ENCODE measurements around the gene CSPG4. TPM values are rescaled to one million over a fixed set of nuclear protein-coding genes. Genes with fewer than 3 reads are reported as not detected.

The CSPG4 gene
- total and polyA plus RNA-seq, 9 of the 15 experiments (the other 6 are each of a cell fraction or from before 2014, with no cell fraction given) = under 0.01 to 0.07 (median 0.04) TPM; not detected in 5

DNA sequence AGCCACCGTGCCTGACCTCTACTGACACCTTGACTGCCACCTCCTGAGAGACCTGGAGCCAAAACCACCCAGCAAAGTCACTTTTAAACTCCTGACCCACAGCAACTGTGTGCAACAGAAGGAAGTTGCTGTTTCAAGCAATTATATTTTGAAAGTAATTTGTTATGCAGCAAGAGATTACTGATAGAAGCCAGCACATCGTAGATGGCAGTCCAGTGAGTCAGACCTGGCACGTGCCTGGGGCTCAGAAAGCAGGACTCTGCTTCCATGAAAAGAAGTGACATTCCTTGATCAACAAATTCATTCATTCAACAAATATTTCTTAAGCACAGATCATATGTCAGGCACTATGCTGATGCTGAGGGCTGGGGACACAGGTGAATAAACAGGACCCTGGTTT is 5.7 kb upstream of the CSPG4 start:
- intact Hi-C loops (cut with micrococcal nuclease) = loop anchor here (1.0 kb wide), 1 partner anchor 24 kb away; no protein-coding TSS in a partner anchor
- ChIA-PET CTCF (ENCODE audit: low intra/inter-chr PET ratio) (no interaction called here), POLR2A (no interaction called here)
- no TSS peak for BruUV-seq (replicated peaks)
- no peak overlapping the region for H3K4me2 ChIP-seq (ENCODE audit: insufficient read depth, low read length)
- peak overlapping the region; percentile 73; the same call in 1 of the 2 replicates for H2AFZ ChIP-seq (ENCODE audit: low read depth, low read length)
- no peaks in the 10 kb centered on the region for H3K36me3 ChIP-seq (ENCODE audit: control insufficient read depth, insufficient read depth, low read length)
- H3K9me1 ChIP-seq (ENCODE audit: control insufficient read depth, insufficient read depth, low read length) = no peaks in the 10 kb centered on the region
- WGBS (ENCODE audit: insufficient coverage, low coverage, missing lambda C conversion rate) = 2% methylated on average over 3 of the region's 3 CpGs
- H3K9me3 ChIP-seq (replicated peaks; ENCODE audit: control insufficient read depth, insufficient read depth, low read depth, low read length) = no peaks in the 10 kb centered on the region
- DNase-seq (ENCODE audit: extremely low read depth in 1 of 4, low spot score in 3 of 4) = no peak
- no peak overlapping the region for H3K9ac ChIP-seq (ENCODE audit: insufficient read depth in 1 of 2, low read depth in 2 of 2, low read length in 2 of 2)
- H3K79me2 ChIP-seq (ENCODE audit: control insufficient read depth, insufficient read depth, low read length) = no peaks in the 10 kb centered on the region
- no peak for ATAC-seq
- H3K27me3 ChIP-seq (ENCODE audit: control insufficient read depth in 2 of 2, insufficient read depth in 2 of 2, low read length in 2 of 2) = 0 out of 5 replicates have a peak, but pooled peaks cover 0 to 6% of the 10 kb centered on the region in 2 experiments
- H3K27ac ChIP-seq (ENCODE audit: extremely low read depth, low read depth, low read length) = no peak overlapping the region
- H4K20me1 ChIP-seq (replicated peaks; ENCODE audit: control insufficient read depth, insufficient read depth, low read length) = no peaks in the 10 kb centered on the region
- H3K4me1 ChIP-seq (replicated peaks in 1 of 2; ENCODE audit: control insufficient read depth in 2 of 2, insufficient read depth in 2 of 2, low read length in 2 of 2) = peaks cover 12 to 22% of the 10 kb centered on the region in 2 experiments; a peak in 4 of 5 replicates
- in situ Hi-C loops (cut with MboI) = no loop called here
- FAIRE-seq = no peak
- H3K4me3 ChIP-seq = no peak overlapping the region
- TF ChIP-seq, protein P1, sequence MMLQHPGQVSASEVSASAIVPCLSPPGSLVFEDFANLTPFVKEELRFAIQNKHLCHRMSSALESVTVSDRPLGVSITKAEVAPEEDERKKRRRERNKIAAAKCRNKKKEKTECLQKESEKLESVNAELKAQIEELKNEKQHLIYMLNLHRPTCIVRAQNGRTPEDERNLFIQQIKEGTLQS (IDR thresholded peaks at IDR 0.05) = peak; percentile 42; the same call in 1 of the 2 replicates
- TF ChIP-seq, protein P1 (CRISPR knock-in tag; conservative IDR thresholded peaks at IDR 0.05) = no peak
- TF ChIP-seq TCF3 (CRISPR knock-in tag; IDR thresholded peaks at IDR 0.05) (no peak), MED1 (CRISPR knock-in tag; IDR thresholded peaks at IDR 0.05; ENCODE audit: borderline replicate concordance) (no peak), ZNF23 (CRISPR knock-in tag; IDR thresholded peaks at IDR 0.05) (no peak), SMARCA4 (IDR thresholded peaks at IDR 0.05) (no peak), L3MBTL2 (IDR thresholded peaks at IDR 0.05) (peak; percentile 53), NBN (IDR thresholded peaks at IDR 0.05; ENCODE audit: low read depth) (no peak), FOSL1 (tag; conservative IDR thresholded peaks at IDR 0.05) (peak; percentile 91), DNMT1 (IDR thresholded peaks at IDR 0.05) (no peak), JUNB (CRISPR knock-in tag; conservative IDR thresholded peaks at IDR 0.05) (no peak), JUND (IDR thresholded peaks at IDR 0.05; ENCODE audit: borderline replicate concordance, low read depth, low read length) (0 out of 2 replicates have a peak, but pooled peaks have one; percentile 36), JUND (tag; IDR thresholded peaks at IDR 0.05; ENCODE audit: borderline replicate concordance, low read depth, low read length) (no peak), SRF (CRISPR knock-in tag; IDR thresholded peaks at IDR 0.05) (no peak), ESRRA (IDR thresholded peaks at IDR 0.05; ENCODE audit: borderline replicate concordance, low read depth) (no peak), ELF4 (CRISPR knock-in tag; IDR thresholded peaks at IDR 0.05) (no peak), POLR3A (IDR thresholded peaks at IDR 0.05; ENCODE audit: borderline replicate concordance, extremely low read depth, insufficient read depth, insufficient read length) (no peak), USF1 (CRISPR knock-in tag; IDR thresholded peaks at IDR 0.05) (peak; percentile 46; the same call in 1 of the 2 replicates), PTRF (tag; IDR thresholded peaks at IDR 0.05) (no peak), HNRNPH1 (optimal IDR thresholded peaks at IDR 0.05; ENCODE audit: low read depth, low read length) (no peak), MBD1 (CRISPR knock-in tag; IDR thresholded peaks at IDR 0.05) (no peak)
- TF ChIP-seq, protein P2, sequence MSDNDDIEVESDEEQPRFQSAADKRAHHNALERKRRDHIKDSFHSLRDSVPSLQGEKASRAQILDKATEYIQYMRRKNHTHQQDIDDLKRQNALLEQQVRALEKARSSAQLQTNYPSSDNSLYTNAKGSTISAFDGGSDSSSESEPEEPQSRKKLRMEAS (CRISPR knock-in tag; IDR thresholded peaks at IDR 0.05) = peak; percentile 47; the same call in 1 of the 2 replicates
